Gastrocnemius medialis (tissue), 4 donors: ENCODE results near the gene STAP1.

ENCODE experiments used
- CTCF ChIP-seq, 5 experiments: fragments of 450-650 bp in 3 of 5; fragments of 200-600 bp in 2 of 5; sonication (generic) in 2 of 5; IDR thresholded peaks in 4 of 5; conservative IDR thresholded peaks in 1 of 5; 1 replicate in 4 of 5; 2 replicates in 1 of 5; pipeline ENCODE4 v1.5.1; 2016 to 2019; ENCODE audit warnings: antibody characterized with exemption in 5 of 5, mild to moderate bottlenecking in 3 of 5, moderate library complexity in 3 of 5
- POLR2A ChIP-seq, 2 donors: fragments of 450-650 bp; IDR thresholded peaks; one replicate each; pipeline ENCODE4 v1.6.1; 2017; ENCODE audit warnings: antibody characterized with exemption in 2 of 2, mild to moderate bottlenecking in 2 of 2, moderate library complexity in 2 of 2

DNA sequence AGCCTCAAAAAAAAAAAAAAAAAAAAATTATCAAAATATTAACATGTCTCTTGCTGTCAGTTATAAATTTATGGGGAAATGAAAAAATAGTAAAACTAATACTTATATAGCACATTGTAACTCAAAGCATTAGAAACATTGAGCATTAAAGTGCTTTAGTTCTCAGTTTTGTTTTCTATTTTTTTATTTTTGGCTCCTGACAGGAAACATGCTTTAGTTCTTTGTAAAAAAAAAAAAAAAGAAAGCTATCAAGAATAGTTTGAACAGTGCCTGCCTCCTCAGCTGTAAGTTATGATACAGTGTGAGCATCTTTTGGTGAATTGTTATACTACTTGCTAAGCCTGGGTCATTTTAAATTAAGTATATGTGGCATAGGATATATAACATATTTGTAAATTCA, 8.1 kb upstream of the STAP1 start:
- no peak for TF ChIP-seq CTCF (IDR thresholded peaks at IDR 0.05 in 4 of 5, conservative IDR thresholded peaks at IDR 0.05 in 1 of 5)
- TF ChIP-seq POLR2A (IDR thresholded peaks at IDR 0.05) = no peak
